HG02981 (cell line): ENCODE measurements around the gene CACNA1S.

ENCODE experiments used
- ATAC-seq: cut with Tn5 transposase; IDR thresholded peaks from one replicate; pipeline ENCODE4 v1.9.1; 2021; ENCODE audit warnings: mild to moderate bottlenecking, moderate library complexity; ENCODE audit not compliant: unreplicated experiment

CACNA1S gene

GRCh38 chr1:201068976-201069375 lies 43.2 kb downstream of the CACNA1S start:
- no peak for ATAC-seq

- no peak for ATAC-seq
These were observed 45.2 kb downstream of the CACNA1S start for GRCh38 chr1:201066986-201067385.

- ATAC-seq, result no peak
These were observed 46.5 kb downstream of the CACNA1S start for GRCh38 chr1:201065686-201066085.

GRCh38 chr1:201064806-201065205 lies 47.4 kb downstream of the CACNA1S start:
- ATAC-seq, result no peak

- no peak for ATAC-seq
These were observed 49.1 kb downstream of the CACNA1S start for GRCh38 chr1:201063145-201063544.

GRCh38 chr1:201062511-201063091 lies 49.6 kb downstream of the CACNA1S start:
- no peak for ATAC-seq

- ATAC-seq, result no peak
These were observed 50.3 kb downstream of the CACNA1S start for GRCh38 chr1:201061886-201062285.

- no peak for ATAC-seq
These were observed 51.2 kb downstream of the CACNA1S start for GRCh38 chr1:201061049-201061448.

GRCh38 chr1:201060586-201060985 lies 51.6 kb downstream of the CACNA1S start:
- no peak for ATAC-seq

- no peak for ATAC-seq
These were observed 52.2 kb downstream of the CACNA1S start for GRCh38 chr1:201059871-201060555.

- ATAC-seq, result no peak
These were observed 52.8 kb downstream of the CACNA1S start for GRCh38 chr1:201059401-201059800.

GRCh38 chr1:201054091-201054543 lies 58.1 kb downstream of the CACNA1S start:
- ATAC-seq, result no peak

GRCh38 chr1:201053155-201053860 lies 58.9 kb downstream of the CACNA1S start:
- ATAC-seq, result no peak

GRCh38 chr1:201051399-201051798 lies 60.8 kb downstream of the CACNA1S start:
- ATAC-seq, result no peak

GRCh38 chr1:201050515-201051277 lies 61.5 kb downstream of the CACNA1S start:
- ATAC-seq, result no peak

GRCh38 chr1:201049248-201049831 lies 62.9 kb downstream of the CACNA1S start:
- ATAC-seq, result no peak

GRCh38 chr1:201048521-201048920 lies 63.7 kb downstream of the CACNA1S start:
- no peak for ATAC-seq

- no peak for ATAC-seq
These were observed 68.1 kb downstream of the CACNA1S start for GRCh38 chr1:201044119-201044518.

GRCh38 chr1:201042779-201043461 lies 69.3 kb downstream of the CACNA1S start:
- peak; percentile 60 for ATAC-seq

GRCh38 chr1:201041011-201041410 lies 71.2 kb downstream of the CACNA1S start:
- ATAC-seq, result no peak
